Skeletal muscle tissue (tissue), 4 donors: ENCODE results near the gene PCDHGA4. TPM values are rescaled to one million over a fixed set of nuclear protein-coding genes. Genes with fewer than 3 reads are reported as not detected.
"Not testable (repeated sequence)": the region's sequence is repeated elsewhere in the genome, so short reads cannot be mapped to it uniquely, and the experiment has no call there.

Experiments used
- H3K27ac ChIP-seq: one replicate; pipeline ENCODE4 v1.7.0; 2013; ENCODE audit warnings: mild to moderate bottlenecking, low read depth, low read length, inconsistent platforms
- H3K27me3 ChIP-seq, 3 donors: one replicate each; pipeline ENCODE4 v1.7.0; 2013; ENCODE audit warnings: low read length in 3 of 3; ENCODE audit not compliant: control insufficient read depth in 3 of 3, insufficient read depth in 3 of 3
- H3K36me3 ChIP-seq, 3 donors: one replicate each; pipeline ENCODE4 v1.7.0; 2013; ENCODE audit warnings: low read length in 3 of 3; ENCODE audit not compliant: control insufficient read depth in 3 of 3, insufficient read depth in 3 of 3
- H3K4me1 ChIP-seq, 3 donors: one replicate each; pipeline ENCODE4 v1.7.0; 2013; ENCODE audit warnings: low read length in 3 of 3, mild to moderate bottlenecking in 3 of 3; ENCODE audit not compliant: control insufficient read depth in 3 of 3, insufficient read depth in 3 of 3
- H3K4me3 ChIP-seq, 3 donors: one replicate each; pipeline ENCODE4 v1.7.0; 2013; ENCODE audit warnings: low read length in 3 of 3
- H3K9ac ChIP-seq, 3 donors: one replicate each; pipeline ENCODE4 v1.7.0; 2013; ENCODE audit warnings: low read length in 3 of 3, mild to moderate bottlenecking in 3 of 3, moderate library complexity in 2 of 3, low read depth in 1 of 3
- H3K9me3 ChIP-seq, 3 donors: one replicate each; pipeline ENCODE4 v1.7.0; 2013; ENCODE audit warnings: low read length in 3 of 3; ENCODE audit not compliant: control insufficient read depth in 3 of 3
- total RNA-seq: library from RNA; depleted of rRNA; stranded (reverse); fragments of >200 nt; gene quantifications from one replicate; pipeline ENCODE4 v1.2.3, GENCODE V29; 2014
- donor health status: Osteomylitis.

Gene PCDHGA4
- 1.0 TPM for total RNA-seq

GRCh38 chr5:141354900-141355469 is at the start of gene PCDHGA4:
PCDHGA4 (plus strand) TSS chr5:141355021; CDS start chr5:141355108, 87 bp downstream.
- peak within 1 kb of the TSS in 1 of 3 donors; percentile 42 for H3K9ac ChIP-seq
- peaks cover 0 to 29% (median 18%) of the 10 kb centered on the region in 3 donors for H3K27me3 ChIP-seq
- no peak within 1 kb of the TSS for H3K27ac ChIP-seq
- peaks cover 23 to 40% (median 28%) of the 10 kb centered on the region in 3 donors for H3K9me3 ChIP-seq
- peak within 1 kb of the TSS; percentile 48 to 61 (median 54) for H3K4me3 ChIP-seq
- peaks cover 0 to 4% (median 0%) of the 10 kb centered on the region in 3 donors for H3K4me1 ChIP-seq
- peaks cover 0 to 4% (median 2%) of the 10 kb centered on the region in 3 donors for H3K36me3 ChIP-seq

DNA sequence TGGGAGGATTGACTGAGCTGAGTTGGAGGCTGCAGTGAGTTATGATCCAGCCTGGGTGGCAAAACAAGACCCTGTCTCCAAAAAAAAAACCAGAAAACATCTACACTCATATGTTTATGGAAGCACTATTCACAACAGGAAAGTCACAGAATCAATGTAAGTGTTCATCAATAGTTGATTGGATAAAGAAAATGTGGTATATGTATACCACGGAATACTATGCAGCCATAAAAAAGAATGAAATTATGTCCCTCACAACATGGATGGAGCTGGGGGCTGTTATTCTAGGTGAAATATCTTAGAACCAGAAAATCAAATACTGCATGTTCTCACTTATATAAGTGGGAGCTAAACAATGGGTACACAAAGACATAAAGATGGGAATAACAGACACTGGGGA is 48.2 kb upstream of the PCDHGA4 start:
- peaks cover 0 to 2% (median 0%) of the 10 kb centered on the region in 3 donors for H3K36me3 ChIP-seq
- peak overlapping the region in 1 of 3 donors; percentile 13 for H3K4me3 ChIP-seq
- H3K9ac ChIP-seq: no peak overlapping the region
- peaks cover 9 to 20% (median 18%) of the 10 kb centered on the region in 3 donors for H3K9me3 ChIP-seq
- no peak overlapping the region for H3K27ac ChIP-seq
- H3K4me1 ChIP-seq: no peaks in the 10 kb centered on the region
- no peaks in the 10 kb centered on the region for H3K27me3 ChIP-seq

DNA sequence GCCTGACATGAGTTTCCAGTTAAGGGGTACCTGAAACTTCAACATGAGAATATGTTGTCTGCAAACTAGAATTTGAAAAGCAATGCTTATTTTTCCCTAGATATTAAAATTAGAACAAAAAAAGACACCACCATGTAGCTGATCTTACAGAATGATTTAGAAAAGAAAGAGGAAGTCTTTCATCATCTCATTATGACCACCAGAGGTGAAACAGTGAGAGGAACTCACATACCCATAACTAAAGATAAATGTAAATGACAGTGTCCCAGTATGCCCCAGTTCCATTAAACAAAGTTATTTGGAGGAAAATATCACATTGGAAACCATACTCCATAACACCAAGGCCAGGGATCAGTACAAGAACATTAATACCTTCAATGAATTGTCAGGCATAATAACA is 41.1 kb upstream of the PCDHGA4 start:
- no peak overlapping the region for H3K9ac ChIP-seq
- H3K36me3 ChIP-seq: peaks cover 7 to 16% (median 10%) of the 10 kb centered on the region in 3 donors
- no peak overlapping the region for H3K27ac ChIP-seq
- peaks cover 0 to 10% (median 8%) of the 10 kb centered on the region in 3 donors for H3K9me3 ChIP-seq
- H3K27me3 ChIP-seq: no peaks in the 10 kb centered on the region
- H3K4me3 ChIP-seq: no peak overlapping the region
- peaks cover 4 to 7% (median 4%) of the 10 kb centered on the region in 3 donors for H3K4me1 ChIP-seq

- H3K9ac ChIP-seq, H3K4me3 ChIP-seq, H3K27ac ChIP-seq, H3K27me3 ChIP-seq: not testable (repeated sequence)
- Histone ChIP-seq H3K36me3 (peaks cover 15 to 27% (median 19%) of the 10 kb centered on the region in 3 donors), H3K4me1 (peaks cover 4 to 28% (median 14%) of the 10 kb centered on the region in 3 donors), H3K9me3 (peaks cover 2 to 21% (median 8%) of the 10 kb centered on the region in 3 donors)
Measured at GRCh38 chr5:141316963-141317362, 37.9 kb upstream of the PCDHGA4 start.

DNA sequence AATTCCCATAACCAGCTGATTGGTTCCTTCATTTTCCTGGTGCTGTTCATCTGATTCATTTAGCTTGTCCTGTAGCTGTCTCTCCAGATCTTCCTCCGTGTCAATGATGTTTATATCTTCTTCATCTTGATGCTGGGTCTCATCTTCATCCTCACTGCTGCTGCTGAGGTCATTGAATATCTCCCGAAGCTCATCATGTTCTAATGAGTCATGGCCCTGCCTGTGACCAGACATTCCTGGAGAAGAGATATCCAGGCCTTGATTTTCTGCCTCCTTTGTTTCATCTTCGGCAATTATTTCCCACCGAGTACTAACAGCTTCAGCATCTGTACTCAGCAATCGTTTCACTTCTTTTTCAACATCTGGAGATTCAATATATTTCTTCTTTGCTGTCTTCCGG is 35.6 kb upstream of the PCDHGA4 start:
- Histone ChIP-seq H3K4me3 (peak overlapping the region; percentile 93 to 99 (median 96)), H3K4me1 (peaks cover 4 to 28% (median 14%) of the 10 kb centered on the region in 3 donors), H3K9ac (no peak overlapping the region), H3K27me3 (no peaks in the 10 kb centered on the region), H3K36me3 (peaks cover 15 to 27% (median 19%) of the 10 kb centered on the region in 3 donors), H3K9me3 (peaks cover 2 to 19% (median 8%) of the 10 kb centered on the region in 3 donors), H3K27ac (peak overlapping the region; percentile 98)

DNA sequence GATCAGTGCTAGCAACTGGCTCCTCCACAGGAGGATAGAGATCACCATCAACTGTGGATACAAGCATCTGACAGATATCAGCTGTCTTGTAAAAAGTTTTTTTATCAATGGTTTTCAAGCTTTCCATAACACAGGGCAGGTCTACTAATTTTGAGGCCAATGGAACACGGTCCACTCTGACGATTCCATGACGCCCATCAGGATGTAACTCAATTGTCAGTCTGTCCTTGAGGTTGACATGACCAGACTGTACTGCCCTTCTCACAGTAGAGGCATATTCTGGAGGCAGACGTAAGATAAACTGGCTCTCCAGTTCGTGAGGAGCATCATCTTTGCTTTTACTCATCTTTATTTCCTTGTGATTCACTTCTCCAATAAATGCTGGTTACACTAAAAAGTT is 35.1 kb upstream of the PCDHGA4 start:
- Histone ChIP-seq H3K9ac (peak overlapping the region in 2 of 3 donors; percentile 95 to 97), H3K36me3 (peaks cover 15 to 27% (median 19%) of the 10 kb centered on the region in 3 donors), H3K4me3 (peak overlapping the region; percentile 93 to 99 (median 96)), H3K4me1 (peaks cover 4 to 28% (median 14%) of the 10 kb centered on the region in 3 donors), H3K27me3 (no peaks in the 10 kb centered on the region), H3K9me3 (peaks cover 2 to 23% (median 8%) of the 10 kb centered on the region in 3 donors), H3K27ac (peak overlapping the region; percentile 98)

- Histone ChIP-seq H3K27ac (peak within 1 kb of the TSS; percentile 98), H3K27me3 (no peaks in the 10 kb centered on the region), H3K9me3 (peaks cover 2 to 20% (median 7%) of the 10 kb centered on the region in 3 donors), H3K9ac (peak within 1 kb of the TSS; percentile 95 to 99 (median 97)), H3K36me3 (peaks cover 15 to 27% (median 19%) of the 10 kb centered on the region in 3 donors), H3K4me1 (peaks cover 4 to 28% (median 14%) of the 10 kb centered on the region in 3 donors), H3K4me3 (peak within 1 kb of the TSS; percentile 93 to 99 (median 96))
Measured at GRCh38 chr5:141320225-141321169, 34.3 kb upstream of the PCDHGA4 start, which contains the start of gene TAF7. TAF7 (minus strand) TSS chr5:141320784; CDS start chr5:141320044, 740 bp downstream.

GRCh38 chr5:141322261-141322660 is 32.6 kb upstream of the PCDHGA4 start:
- H3K4me3 ChIP-seq: no peak overlapping the region
- peaks cover 8 to 20% (median 14%) of the 10 kb centered on the region in 3 donors for H3K36me3 ChIP-seq
- H3K9ac ChIP-seq: no peak overlapping the region
- H3K9me3 ChIP-seq: peaks cover 2 to 20% (median 7%) of the 10 kb centered on the region in 3 donors
- no peaks in the 10 kb centered on the region for H3K27me3 ChIP-seq
- H3K4me1 ChIP-seq: peaks cover 4 to 32% (median 14%) of the 10 kb centered on the region in 3 donors
- no peak overlapping the region for H3K27ac ChIP-seq

- peaks cover 0 to 7% (median 2%) of the 10 kb centered on the region in 3 donors for H3K36me3 ChIP-seq
- peak overlapping the region; percentile 71 for H3K27ac ChIP-seq
- peaks cover 0 to 22% (median 6%) of the 10 kb centered on the region in 3 donors for H3K9me3 ChIP-seq
- H3K27me3 ChIP-seq: peaks cover 0 to 3% (median 0%) of the 10 kb centered on the region in 3 donors
- H3K4me3 ChIP-seq: peak overlapping the region; percentile 56 to 80 (median 77)
- H3K9ac ChIP-seq: peak overlapping the region; percentile 67 to 80 (median 76)
- H3K4me1 ChIP-seq: peaks cover 0 to 21% (median 2%) of the 10 kb centered on the region in 3 donors
Measured at GRCh38 chr5:141326088-141326854, 28.6 kb upstream of the PCDHGA4 start.
